ENCODE measurements around the gene KCNQ5.

The KCNQ5 gene

DNA sequence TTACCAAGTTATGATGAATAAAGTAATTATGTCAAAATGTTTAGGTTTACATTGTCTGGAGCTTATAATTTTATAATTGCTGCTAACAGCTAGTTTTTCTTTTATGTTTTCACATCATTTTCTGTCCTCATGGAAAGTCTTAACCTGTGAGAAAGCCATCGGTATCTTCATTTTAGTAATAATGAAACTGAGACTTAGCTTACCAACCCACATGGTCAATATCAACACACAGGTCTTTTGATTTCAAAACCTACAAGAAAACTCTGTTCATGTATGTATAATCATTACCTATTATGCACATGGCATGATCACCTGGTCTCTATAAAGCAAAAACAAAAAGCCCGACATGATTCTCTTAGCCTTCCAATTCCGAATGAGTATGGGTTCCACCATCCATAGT, 61.9 kb downstream of the KCNQ5 start:
- DNase-seq, result no peak

DNA sequence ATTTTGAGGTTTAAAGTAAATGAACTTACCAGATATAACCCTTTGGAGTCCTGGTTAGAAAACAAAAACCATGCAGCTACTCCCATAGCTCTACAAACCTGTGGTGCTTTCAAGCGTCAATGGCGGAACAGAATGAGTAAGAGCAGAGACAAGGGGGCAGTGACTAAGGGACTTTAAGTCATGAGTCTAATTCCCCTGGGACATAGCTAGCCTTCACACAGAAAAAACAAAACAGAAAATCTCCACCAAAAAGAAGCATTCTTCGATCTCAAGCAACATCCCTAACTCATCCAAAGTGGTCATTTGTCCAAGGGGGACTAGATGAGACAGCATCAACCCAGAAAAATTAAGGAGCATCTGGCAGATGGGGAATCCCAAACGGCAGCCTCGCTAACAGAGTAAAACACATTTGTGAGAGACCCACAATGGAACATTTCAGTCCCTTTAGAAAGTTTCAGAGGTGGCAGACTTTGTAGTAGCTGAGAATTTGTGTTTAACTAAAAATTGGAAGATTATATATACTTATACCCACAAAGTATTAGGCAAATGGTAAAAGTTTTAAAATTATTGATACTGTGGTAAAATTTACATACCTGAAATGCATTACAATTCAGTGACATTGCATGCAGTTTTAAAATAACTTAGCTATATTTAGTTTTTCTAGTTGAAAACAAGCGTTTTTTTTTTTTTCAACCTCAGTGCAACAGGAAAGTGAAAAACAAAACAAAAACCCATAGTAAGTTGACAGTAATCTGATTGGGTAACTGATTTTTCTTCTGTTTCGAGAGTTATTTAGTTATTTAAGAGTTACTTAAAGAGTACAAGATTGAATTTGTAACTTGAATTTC, 67.5 kb downstream of the KCNQ5 start:
- no peak for DNase-seq

DNA sequence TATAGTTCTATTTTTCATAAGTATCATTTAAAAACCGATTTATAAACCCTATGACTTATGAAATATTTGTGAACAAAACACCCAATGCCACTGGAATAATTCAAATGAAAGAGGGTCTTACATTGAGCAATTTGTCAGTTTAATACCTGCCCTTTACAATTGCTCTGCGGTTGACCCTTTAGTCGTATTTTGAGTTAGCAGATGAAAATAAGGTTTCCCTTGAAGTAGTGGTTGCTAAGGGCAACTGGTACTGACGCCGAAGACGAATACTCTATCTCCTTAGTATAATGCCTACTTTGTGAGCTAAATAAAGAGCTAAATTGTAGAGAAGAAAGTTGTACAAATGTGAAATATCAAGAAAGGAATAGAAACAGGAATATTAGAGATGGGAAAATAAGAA, 69.4 kb downstream of the KCNQ5 start:
- DNase-seq, result no peak

DNA sequence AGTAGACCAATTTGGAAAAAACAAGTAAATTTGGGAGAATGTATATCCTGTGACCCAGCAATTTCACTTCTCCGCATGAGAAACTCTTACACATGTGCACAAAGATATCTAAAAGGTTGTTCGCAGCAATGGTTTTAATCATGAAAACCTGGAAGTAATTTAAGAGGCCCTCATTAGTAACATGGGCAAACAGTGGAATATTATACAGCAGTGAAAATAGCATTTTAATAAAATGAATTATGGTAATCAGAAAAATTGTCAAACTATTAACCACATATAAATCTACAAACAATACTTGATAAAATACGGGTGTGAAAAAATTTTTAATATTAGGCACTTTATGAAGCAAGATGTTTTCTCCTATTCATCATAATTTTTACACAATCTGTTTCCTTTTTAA, 74.2 kb downstream of the KCNQ5 start:
- no peak for DNase-seq

DNA sequence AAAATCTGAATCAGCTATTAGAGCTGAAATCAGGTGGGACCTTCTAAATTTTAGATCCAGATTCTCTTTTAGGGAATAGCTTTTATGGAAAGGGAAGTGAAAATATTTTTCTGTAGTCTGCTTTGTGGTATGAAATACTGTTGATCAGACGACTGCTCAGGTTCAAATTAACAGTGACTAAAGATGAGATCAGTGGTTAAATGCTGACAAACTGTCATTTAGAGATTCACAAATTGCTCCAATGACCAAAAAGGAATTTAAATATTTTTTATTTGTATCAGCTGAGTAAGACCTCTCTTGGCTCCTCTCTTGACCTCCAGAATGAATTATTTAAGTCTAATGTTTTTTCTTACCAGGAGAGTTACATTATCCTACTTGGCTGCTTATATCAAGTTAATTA, 77.3 kb downstream of the KCNQ5 start:
- no peak for DNase-seq

DNA sequence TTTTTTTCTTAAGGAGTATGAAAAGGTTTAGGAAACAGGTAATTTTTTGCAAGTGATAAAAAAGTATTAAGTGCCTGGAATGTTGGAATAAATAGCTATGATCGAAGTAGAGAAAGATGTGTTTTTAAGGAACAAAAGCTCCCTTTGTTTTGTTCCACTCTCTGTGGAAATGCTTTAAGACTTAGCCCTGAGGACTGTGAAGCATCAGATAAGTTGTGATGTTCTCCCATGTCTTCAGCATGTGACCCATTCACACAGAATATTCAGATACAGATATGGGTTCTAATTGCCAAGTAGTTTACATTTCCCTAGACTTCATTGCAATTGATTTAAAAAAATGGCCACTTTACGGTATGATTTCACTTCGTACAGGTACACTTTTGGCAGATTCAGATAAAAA, 80.6 kb downstream of the KCNQ5 start:
- DNase-seq, result no peak

DNA sequence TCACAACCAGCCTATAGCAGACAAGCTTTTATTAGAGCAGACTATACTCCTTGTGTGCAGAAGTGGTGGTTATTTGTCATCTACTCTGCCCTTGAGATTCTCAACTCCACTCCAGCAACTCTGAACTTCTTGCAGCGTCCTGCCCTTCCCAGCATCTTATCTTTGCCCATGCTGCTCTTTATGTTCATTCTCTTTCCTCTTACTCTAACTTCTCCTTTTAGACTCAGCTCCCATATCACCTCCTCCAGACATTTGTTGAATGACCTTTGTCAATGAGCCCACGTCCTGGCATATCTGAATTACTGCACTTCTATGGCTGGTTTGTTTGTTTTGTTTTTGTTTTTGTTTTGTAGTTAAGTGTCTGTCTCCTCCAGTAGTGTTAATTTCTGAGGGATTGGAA, 81.2 kb downstream of the KCNQ5 start:
- no peak for DNase-seq

DNA sequence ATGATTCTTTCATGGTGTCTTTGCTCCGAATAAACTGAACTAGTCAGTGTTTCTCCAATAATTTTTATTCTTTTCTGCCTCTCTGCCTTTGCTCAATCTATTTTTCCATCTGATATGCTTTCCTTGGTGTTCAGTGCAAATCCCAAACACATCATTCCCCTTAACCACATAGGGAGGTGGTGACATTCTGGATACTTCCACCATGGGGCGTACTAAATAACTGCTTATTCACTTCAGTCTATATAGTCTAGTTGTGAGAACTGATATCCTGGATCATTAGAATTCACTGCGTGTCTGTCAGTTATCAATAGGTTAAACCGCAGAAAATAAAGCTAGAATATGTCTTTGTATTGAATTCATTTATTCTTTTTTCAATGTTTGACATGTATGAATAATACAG, 83.1 kb downstream of the KCNQ5 start:
- DNase-seq, result no peak

DNA sequence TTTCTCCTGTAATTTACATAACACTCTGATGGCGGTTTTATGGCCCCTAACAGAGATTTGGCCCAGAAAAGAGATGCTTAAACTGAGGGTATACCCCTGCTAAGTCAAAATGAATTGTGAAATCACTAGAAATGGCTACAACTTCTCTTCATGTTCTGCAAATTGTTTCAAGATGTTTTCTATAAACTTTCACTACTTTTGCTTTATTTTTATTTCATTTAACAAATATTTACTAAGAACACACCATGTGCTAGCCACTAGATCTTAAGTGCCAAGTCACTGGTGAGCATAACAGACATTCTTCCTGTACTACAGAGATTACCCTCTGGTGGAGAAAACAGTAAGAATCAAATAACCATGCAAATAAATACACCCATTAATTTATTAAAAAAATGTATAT, 87.6 kb downstream of the KCNQ5 start:
- no peak for DNase-seq

DNA sequence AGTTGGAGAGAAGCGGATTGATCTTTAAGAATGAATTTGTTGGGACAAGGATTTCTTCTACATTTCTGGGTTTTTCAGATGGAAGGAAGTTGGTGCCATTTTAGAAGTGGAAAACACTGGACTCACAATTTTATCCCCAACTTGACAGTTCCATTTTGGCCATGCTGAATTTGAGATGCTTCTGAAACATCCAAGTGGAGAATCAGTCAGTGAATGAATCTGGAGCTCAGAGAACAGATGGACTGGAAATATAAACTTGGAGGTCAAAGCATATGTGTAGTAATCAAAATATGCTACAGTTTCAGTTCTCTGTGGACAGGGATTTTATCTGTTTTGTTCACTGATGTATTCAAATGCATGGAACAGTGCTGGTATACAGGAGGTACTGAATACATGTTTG, 89.9 kb downstream of the KCNQ5 start:
- no peak for DNase-seq

DNA sequence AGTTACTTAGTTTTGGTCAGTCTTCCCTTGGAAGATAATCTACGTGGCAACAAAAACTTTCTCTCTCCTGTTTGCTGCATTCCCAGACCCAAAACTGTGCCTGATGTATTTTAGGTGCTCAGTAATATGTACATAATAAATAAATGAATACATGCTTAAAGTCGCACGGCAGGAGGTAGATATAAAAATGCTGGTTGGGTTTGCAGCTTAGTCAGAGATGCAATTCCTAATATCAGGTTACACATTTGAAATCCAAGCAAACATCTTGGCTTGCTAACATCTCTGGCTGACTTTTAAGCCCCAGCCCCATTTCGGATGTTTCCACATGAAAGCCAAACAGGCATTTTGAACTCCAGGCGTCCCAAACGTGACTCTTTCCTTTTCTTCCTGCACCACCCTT, 91.0 kb downstream of the KCNQ5 start:
- DNase-seq, result no peak

DNA sequence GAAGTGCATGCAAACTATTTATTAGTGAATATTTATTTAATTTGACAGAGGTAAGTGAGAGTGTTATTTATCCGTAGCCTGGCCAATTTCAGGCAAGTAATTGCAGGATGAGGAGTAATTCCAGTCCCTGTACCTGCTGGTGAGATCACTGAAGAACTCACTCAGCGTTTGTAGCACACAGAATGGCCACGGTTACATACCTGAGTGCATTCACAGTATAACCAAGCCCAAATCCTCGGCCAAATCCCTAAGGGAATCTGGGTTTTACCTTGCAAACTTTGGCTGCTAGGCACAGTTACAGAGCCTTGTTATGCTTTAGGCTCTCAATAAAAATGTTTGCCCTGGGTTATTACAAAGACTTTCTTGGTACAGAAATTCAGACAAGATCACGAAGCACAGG, 93.3 kb downstream of the KCNQ5 start:
- no peak for DNase-seq

DNA sequence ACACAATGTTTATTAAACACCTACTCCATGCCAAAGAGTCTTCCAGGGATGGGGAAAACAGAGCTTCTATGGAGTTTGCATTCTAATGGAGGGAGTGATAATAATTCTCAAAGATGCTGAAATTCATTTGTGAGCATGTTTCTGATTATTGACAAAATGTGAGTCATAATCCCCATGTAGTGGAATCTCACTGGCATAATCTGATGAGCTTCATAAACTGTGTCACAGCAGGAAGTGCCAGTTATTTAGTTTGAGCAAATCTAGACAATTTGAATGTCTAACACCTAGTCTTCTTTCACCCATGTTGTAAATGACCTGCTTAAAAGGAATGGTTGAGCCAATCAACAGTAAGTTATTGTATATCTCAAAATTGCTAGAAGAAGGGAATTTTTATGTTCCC, 95.1 kb downstream of the KCNQ5 start:
- no peak for DNase-seq

DNA sequence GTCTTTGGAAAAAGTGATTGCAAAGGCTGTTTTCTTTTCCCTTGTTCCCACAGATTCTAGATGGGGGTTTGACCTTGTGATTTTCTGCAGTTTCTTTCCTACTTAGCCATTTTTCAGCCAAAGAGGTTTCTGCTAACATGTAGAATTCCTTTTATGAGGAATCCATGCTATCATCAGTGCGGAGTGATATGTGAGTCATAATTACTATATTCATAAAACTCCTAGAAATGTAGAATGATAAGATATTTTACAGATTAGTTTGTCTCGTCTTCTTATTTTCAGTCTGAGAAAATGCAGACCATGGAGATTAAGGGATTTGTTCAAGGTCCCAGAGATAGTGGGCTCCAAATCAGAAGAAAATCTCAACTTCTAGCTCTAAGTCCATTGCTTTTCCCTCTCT, 98.6 kb downstream of the KCNQ5 start:
- DNase-seq, result no peak

DNA sequence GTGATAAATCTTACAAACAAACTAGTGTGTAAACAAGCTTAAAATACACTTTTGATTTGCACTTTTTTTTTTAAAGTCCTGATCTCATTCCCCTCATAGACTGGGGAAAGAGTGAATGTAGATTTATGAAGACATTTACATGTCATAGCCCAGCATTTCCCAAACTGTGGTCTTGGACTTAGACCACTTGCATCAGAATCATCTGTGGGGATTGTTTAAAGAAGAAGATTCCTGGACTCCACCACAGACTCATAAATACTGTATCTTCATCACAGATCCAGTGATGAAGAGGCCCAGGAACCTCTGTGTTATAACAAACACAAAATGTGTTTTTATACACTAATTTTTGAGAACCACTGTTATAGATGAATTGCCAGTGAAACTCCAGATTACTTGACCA, 99.5 kb downstream of the KCNQ5 start:
- DNase-seq, result no peak

DNA sequence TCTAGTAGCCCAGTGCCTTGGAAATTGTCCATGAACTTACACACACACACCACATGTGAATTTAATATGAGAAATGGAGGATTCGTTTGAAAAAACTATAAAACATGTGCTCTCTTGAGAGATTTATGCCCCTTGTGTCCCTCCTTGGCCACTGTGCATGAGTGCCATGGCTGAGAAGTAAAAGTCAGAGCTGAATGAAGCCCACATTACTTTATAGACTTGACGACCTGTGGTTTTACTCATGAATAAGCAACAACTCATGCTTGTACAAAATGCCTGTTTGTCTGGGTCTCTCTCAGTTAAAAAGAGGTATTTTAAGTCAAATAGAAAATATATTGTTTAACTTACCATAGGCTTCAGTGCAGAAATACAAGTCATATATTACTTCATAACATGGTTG, 102.7 kb downstream of the KCNQ5 start:
- DNase-seq, result no peak

DNA sequence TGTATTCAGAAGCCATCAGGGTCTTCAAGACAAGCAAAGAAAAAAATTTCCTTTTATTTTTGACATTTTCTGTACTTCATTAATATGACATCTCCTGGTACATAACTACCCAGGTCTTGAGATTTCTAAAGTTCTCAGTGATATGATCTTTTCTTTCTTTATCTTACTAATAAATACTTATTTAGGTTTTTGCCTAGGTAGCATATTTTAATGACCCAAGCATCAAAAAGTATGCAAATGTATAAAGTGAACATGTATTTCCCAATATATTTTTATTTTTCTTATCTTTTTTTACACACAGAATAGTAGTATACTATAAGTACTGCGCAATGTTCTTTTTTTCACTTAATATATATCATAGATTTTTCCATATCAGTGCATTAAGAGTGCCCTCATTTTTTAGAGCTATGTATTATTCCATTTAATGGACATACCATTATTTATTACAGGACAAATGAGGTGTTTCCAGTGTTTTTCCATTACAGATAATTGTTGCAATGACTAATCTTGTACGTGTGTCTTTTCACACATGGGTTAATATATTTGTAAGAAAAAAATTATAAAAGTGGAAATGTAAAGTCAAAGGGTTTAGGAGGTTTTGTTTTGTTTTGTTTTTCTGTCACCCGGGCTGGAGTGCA, 107.0 kb downstream of the KCNQ5 start:
- no peak for DNase-seq

DNA sequence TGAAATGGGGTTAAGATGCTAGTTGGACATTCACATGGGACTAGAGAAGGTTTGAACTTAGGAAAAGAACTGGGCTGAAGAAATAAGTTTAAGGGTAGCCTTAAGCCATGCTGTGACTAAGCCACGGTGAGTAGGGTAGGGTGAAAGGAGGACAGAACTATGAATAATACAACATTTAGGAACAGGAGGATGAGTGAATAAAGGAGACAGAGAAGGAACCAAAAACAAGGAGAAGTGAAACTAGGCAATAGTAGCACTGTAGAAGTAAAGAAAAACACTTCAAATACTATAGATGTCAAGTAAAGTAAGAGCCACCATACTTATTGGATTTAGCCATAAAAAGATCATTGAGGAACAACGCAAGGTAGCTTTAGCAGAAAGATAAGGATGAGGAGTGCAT, 111.2 kb downstream of the KCNQ5 start:
- no peak for DNase-seq

DNA sequence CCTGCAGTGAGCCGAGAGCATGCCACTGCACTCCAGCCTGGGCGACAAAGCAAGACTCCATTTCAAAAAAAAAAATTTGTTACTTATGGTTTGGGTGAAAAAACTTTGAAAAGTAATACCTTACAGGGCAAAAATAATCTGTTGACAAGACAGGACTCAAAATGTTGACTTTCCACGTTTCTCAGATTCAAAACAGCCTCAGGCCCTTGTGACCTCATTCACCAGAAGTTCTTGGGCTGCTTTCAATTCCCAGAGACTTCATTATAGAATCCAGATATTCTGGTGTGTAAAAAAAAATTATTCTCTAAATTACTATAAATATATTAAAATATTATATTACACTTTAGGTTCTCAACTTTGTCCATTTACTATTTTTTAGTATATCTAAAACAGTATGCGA, 116.2 kb downstream of the KCNQ5 start:
- DNase-seq, result no peak

DNA sequence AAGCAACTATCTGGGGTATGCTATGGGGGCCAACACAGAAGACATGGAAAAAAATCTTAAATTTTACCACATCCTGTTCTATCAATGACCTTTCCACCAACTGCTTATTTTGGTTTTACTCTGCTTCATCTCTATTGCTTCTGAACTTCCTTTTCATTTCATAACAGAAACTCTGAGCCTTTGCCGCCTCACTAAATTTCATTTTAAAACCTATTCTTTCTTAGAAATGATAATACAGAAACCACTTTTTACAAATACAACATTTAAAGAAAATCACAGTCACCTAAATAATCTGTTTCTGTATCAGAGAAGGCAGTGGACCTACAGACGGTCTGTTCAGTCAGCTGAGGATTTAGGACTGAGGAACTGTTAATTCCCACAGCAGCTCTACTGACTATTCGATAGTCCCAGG, 117.5 kb downstream of the KCNQ5 start:
- DNase-seq, result no peak

DNA sequence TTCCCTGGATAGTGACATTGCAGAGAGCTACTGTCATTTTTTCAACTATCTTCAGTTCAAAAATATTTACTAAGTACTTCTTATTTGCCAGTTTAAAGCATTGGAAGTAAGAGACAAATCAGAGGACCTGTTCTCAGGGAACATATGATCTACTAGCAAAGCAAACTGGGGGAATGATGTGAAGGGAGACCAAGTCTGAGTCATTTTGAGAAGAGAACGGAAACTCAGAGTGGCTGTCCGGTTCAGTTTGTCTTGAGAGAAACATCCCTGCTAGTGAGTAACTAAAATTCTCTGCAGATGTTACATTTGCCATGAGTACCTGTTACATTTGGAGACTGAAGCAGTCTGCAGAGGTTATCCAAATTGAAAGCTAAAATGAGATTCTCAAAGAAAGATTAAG, 118.3 kb downstream of the KCNQ5 start:
- DNase-seq, result no peak

DNA sequence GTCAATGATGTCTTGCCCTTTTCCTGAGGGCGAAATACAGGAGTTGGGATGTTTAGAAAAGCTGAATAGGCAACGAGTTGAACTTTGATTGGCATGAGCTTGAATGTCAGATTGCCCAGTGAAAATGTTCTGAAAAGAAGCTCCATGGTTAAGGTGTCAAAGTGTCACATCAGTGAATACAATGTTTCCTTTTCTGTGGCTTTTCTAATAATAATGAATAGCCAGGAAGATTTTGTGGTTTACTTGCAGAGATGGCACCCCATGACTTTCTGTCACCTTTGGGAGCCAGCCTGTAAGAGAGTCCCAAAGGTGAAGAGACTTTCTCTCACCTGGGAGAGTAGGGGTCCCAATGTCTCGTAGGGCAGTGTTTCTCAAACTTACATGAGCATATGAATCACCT, 119.2 kb downstream of the KCNQ5 start:
- DNase-seq, result no peak

DNA sequence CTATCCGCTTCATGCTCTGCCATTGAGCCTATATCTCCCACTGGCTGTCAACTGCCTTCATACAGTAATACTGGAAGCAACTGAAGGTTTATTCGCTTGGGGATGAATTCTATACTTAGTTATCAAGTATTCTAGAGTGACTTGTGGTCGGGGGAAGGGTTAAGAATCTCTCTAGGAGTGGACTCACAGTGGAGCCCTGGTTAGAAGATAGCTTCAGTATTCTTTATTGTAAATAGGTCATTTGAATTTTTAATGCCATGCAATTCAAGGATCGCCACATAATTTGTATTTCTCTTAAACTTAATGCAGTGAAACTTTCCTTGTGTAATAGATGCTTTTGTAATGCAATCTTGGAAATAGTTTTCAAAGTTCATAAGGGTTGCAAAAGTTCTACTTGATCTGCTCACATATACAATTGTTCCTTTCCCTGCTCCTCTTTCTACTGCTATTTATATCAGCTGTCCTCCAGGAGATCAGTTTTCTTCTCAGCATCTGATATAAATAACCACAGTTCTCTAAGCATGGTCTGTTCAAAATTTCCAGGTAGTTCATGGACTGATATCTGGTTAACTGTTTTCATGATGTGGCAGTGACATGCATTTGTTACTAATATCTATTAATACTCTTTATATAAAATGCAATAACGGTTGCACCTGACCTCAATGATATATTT, 120.3 kb downstream of the KCNQ5 start:
- no peak for DNase-seq

DNA sequence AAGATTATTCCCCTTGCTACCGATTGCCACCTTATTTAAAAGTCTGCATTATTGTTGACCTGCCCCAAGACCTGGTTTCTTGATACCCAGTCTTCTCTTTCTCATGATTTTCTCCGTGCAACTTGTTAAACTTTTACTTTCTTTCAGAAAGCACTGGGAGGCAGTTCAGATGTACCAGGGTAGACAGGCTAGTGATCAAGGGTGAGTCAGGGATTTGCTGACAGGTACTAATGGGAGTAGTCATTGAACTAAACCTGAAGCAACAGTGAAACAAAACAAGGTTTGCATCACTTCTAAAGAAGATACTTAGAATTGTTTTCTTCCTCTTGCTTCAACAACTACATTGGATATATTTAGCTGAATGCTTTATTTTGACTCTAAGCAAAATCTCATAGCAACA, 124.4 kb downstream of the KCNQ5 start:
- no peak for DNase-seq

Measured in COR-L47 (cell line).